GDM1 (cell line): ENCODE results near the gene DPP4.

Experiments
- DNase-seq: peaks from one replicate; lab custom pipeline; 2025; lab: John Stamatoyannopoulos, UW

Gene DPP4

DNA sequence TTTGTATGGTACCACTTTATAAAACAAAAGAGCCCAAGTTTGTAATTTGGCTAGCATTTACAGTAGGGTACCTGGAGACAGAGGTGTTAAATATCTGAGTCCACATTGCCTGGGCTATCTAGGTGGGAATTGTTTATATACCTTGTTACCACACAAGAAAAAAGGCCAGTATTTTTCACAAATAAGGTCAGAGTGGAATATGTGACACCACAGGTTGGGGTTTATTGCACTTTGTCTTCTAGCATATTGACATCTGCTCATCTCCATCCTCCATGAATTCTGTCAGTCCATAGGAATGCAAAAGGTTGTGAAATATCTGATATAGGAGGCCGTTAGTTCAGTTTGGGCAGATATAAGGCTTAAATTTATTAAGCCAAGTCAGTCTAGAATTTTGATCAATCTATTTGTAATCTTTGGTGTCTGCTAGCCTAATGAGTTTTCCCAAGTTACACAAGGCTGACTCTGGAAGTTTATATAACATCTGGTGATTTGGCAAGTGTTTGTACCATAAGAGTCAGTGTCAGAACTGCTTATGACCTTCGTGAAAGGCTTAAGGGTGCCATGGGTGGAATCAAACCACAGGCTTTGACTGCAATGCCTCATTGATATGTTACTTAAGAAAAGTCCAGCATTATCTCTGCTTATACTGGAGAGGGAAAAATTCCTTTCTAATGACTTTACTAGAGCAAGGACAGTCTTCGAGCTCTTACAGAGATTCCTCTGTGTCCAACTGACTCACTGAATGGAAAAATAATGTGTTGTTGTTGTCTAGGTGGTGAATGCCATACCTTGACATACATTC, 11.3 kb upstream of the DPP4 start:
- no peak for DNase-seq

DNA sequence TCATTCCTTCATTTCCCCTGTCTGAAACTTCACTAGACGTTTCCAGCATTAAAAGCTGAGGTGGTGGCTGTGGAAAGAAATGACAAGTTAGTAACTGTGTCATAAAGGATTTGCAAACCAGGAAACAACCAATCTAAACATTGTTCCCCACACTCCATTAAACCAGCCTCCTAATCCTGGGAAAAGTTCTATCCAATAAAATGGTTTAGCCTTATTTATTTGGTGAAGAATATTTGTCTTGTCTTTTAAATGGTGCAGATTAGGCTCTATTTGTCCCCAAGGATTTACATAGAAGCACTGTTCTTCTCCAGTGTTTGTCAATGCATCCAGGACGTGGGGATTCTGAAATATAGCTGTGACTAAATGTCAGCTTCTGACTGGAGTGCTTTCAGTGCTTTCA, 10.5 kb upstream of the DPP4 start:
- no peak for DNase-seq

DNA sequence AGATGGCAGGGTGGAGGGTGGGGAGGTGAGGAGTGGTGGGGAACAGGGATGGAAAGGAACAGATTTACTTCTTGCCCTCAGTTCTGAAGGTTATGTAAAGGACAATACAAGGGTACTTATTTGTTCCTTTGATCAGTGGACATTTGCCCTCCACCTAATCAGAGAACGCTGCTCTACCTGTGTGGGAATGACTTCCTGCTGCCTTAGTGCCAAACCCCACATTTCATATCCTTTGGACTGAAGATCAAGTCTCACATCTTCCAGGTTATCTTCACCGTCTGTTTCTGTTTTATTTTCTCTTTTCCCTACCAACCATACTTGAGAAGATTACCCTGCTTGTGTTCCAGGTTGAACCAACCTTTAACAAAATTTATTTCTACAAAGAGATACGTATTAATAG, 8.7 kb upstream of the DPP4 start:
- DNase-seq: no peak

DNA sequence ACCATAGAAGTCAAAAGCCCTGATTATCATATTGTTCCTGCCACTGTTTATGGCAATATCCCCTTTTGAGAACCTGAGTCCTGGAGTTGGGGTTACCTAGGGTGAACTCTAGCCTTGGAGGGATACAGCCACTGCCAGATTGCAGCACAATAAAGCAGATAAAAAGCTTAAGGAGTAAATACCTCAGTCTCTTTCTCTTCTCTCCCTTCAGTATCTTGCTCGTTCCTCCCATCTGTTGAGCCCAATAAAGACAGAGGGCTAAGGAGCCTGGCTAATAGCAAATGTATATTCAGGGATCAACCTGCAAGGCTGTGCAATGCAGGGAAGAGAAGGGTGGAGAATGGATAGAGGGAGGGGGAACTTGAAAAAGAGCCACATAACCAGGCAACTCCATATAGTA, 8.0 kb upstream of the DPP4 start:
- no peak for DNase-seq

DNA sequence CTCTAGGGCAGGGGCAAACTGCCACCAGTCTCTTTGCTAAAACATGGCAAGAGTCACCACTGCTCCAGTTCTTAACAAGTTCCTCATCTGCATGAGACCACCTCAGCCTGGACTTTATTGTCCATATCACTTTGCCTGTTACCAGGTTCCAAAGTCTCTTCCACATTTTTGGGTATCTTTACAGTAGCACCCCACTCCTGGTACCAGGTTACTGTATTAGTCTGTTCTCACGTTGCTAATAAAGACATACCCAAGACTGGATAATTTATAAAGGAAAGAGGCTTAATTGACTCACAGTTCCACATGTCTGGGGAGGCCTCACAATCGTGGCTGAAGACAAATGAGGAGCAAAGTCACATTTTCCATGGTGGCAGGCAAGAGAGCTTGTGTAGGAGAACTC, 5.5 kb upstream of the DPP4 start:
- no peak for DNase-seq

DNA sequence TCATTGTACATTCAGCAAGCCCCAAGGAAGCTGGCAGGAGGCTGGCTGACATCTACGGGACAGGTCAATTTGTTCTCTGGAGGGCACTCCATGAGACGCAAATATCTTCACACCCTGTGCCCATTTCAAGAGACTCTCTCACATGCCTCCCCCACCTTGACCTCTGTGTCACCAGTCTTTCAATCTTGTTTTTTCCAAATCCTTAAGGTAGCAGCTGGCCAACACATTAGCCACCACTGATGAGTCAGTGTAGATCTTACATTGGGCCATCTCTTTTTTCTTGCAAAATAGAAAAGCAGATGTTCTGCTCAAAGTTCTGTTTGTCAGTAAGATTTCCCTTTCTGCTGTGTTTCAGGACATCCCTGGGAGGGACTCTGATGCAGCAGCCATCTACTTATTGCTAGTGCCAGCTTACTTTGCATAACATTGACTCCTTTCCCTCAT, 1.7 kb upstream of the DPP4 start:
- no peak for DNase-seq

DNA sequence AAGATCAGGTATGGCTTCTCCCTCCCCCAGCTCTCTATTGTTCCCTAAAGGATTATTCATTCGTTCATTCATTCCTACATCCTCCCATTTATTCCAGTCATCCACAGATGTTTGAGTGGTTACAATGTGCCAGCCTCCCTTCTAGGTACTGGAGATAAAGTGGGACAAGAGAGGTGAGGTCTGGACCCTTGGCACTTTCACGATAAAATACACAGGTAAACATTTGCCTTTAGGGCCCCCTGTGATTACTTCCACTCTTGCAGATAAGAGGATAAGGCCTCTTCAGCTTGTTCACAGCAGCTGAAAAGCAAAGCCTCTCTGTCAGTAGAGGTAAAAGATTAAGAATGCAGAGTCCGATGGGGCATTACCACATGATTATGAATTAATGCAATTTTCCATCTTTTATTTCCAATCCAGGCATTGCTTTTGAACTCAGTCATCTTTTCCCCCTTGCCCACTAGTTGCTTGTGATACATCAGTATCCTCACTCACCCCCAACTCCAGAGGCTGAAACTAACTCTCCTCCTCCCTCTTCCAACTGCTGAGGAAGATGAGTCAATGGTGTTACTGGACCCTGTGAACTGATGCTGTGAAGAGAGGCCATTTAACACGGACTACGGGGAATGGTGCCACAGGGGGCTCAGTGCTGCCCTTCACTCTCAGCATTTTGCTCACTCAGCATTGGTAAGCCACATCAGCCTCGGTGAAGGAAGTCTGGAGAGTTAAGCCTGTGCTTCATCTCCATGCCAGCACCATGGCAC, 1.1 kb upstream of the DPP4 start:
- DNase-seq: no peak

DNA sequence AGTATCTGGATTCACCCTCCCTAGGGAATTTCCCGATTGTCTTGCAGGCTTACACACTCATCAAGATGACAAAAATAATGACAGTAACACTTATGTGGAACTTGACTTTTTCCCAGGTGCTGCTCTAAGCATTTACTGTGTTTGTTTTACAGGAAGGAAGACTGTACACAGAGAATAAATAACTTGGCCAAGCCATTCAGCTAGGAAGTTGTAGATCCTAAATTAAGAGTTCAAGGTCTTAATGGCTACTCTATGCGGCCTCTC, 549 bp upstream of the DPP4 start:
- DNase-seq: no peak

DNA sequence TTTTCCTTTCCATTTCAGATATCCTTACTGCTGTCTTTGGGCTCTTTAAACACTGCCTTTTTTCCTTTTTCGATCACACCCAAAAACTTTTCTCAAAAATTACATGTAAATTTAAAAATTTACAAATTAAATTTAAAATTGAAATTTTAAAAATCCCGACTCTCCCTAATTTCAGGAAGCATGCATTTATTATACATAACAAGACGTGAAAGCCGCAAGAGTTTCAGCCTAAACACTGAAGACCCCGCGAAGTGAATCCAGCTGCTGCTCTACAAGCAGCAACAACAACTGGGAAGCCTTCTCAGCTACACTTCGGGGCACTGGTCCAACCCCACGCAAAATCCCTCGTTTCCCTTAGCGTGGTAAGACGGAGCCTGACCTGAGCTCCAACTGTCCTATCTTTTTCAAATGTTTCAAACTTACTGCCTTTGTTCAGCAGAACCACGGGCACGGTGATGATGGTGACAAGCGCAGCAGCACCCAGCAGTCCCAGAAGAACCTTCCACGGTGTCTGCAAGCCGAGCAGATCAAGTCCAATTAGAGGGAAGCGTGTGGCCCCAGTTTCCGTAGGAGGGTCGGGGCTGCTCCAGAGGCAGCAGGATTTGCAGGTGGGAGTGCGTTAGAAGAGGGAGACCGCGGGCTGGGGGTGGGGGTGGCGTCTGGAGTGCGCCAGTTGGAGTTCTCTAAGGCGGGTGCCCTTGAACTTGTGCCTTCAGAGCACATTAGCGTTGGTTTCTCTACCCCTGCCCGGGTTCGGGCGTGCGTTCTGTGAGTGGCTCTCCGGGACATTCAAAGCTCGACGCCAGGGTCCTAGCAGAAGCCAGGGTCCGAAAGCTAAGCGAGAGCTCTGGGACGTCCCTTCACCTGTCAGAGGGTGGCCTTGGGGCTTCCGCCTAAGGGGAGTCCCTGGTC, 783 bp downstream of the DPP4 start:
- DNase-seq: no peak

DNA sequence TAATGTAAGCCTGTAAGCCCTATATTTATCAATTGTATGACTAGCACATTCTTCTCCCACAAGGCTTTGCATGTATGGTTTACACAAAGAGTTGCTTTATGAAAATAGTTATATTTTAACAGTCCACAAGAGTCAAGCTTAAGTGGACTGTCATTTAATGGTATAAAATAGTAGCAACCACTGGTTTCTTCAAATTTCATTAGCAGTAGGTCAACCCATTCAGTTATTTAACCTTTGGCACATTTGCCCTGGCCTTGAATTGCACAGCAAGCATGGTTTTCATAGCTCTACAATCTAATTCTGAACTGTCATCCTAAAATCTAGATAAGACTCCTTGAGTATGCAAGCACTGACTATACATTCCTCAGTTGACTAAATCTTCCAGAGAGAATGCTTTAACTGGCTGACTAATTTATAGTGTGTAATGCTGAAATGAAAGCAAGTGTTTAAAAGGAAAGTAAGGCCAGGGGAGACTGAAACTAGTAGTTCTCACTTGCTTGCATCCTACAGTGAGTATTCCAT, 1.8 kb downstream of the DPP4 start:
- DNase-seq: no peak

DNA sequence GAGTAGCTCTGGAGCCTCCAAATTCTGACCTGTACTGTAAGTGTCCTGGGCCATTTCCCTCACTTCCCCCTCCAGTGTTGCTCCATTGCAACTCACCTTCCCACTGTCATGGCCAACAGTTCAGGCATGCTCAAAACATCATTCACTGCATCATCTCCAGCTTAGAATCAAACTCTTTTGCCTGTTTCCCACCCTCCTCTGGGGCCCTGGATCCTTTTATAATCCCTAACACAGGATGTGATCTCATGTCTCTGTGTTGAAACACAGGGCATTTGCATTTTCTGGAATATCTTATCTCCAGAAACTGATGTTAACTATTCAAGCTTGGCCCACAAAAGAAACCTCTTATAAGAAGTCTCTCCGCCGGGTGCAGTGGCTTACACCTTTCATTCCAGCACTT, 3.0 kb downstream of the DPP4 start:
- no peak for DNase-seq

DNA sequence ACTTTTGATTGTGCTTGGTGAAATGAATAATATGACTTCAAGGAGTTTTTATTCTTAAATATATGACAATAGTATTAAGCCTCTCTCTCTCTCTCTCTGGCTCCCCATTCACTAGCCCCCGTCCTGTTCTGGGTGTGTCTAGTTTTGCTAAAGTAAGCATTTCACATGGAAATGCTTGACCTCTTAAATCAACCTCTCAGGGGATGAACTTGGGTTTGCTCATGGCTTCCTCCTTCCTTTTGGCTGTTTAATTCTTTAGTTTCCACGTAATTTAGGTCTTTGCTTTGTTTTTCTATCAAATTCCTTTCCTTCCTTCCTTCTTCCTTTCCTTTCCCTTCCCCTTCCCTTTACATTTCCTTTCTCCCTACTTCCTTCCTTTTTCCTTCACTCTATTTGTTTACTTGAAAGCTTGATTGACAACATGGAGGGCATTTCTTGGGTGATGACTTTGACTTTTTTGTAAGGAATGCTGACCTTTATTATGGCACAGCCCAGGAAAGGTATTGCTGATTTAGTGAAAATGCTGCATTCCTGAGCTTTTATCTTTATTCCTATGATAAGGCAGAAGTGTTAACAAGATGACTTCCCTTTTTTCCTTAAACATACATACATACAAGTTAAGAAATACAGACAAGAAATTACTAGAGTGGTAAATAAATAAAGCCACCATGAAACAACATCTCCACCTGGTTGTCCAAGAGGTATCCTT, 3.6 kb downstream of the DPP4 start:
- no peak for DNase-seq

DNA sequence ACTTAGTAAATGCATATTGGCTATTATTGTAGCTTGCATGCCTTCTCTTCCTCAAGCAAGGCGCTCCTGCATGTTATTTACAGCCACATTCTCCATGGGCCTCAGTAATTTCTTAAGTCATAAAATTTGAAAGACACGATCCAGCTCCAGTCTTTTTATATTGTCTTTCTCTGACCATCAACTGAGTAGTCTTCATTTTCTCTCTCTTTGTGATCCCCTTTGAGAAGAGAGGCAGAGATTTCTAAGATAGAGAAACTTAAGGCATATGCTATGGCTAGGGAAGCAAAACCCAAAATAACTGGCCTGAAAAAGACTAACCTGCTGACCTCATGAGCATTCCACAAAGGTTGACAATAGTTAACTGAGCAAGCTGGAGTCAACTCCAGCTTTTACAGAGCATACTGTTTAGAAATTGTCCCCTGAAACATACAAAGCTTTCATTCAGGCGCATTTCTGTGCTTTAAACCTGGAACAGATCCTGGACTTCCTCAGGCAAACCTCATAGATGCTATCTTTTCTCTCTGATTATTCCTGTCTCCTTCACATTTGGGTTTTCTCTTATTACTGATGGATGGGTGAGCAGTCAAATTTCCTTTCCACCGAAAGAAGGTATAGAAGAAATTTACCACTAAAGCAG, 4.6 kb downstream of the DPP4 start:
- no peak for DNase-seq

DNA sequence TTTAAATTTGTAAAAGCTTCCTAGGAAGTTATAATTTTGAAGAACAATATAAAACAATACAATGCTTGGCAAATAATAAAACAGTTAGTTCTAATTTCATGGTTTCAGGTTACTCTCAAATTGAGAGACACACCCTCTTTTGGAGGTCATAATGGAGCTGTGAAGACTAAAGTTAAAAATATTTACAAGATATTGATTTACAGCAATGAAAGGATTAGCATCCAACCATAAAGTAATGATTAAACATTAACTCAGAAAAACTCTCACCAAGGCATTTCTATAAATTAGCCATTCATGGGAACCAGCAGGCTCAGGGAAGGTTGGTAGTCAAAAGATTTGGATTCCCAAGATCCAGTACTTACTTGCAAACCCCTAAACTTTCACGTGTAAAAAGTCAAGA, 6.4 kb downstream of the DPP4 start:
- no peak for DNase-seq

DNA sequence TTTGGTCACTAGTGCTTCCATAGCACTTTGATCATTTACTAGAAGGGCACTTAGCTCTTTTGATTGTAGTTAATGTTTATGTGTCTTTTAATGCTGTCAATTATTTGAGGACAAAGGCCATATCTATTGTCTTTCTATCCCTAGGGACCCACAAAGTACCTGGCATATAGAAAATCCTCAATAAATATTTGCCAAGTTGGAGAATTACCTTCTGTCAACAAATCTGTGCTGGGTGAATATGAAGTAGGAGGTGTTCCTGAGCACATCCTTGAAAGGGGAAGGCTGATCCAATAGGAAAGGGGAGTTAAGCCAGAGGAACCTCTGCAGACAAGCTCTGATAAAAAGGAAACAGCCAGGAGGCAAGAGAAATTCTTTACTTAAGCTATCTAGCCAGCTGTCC, 8.2 kb downstream of the DPP4 start:
- DNase-seq: no peak

DNA sequence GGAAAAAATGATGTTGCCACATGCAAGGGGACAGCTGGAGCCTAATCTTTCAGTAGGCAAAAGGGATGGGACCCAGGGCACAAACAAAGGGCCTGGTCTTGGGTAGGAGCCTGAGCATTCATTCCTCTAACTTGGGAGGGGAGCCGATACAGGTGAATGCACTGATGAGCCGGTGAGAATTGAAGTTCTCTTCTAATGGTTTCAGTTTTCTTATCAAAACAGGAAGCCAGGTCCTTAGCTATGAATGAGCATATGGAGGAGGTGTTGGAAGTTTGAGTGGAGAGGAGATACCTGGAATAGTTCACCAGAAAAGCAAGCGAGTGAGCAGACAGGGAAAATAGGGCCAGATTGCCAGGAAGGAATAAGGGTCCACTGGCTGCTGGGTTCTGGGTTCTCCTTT, 10.1 kb downstream of the DPP4 start:
- no peak for DNase-seq

DNA sequence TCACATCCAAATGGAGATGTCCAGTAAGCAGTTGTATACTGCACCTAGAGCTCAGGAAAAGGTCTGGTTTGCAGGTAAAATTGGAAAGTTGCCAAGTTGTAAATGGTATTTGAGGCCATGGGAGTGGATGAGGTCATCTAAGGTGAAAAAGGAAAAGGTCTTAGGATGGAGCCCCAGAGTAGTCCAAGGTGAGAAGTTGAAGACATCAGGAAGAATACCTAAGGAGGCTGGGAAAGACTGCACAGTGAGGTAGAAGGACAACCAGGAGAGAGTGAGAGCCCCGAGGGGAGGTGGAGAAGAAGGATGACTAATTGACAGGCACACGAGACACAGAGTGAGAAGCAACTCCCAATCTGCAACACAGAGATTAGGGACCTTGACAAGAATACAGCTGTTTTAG, 10.7 kb downstream of the DPP4 start:
- DNase-seq: no peak

DNA sequence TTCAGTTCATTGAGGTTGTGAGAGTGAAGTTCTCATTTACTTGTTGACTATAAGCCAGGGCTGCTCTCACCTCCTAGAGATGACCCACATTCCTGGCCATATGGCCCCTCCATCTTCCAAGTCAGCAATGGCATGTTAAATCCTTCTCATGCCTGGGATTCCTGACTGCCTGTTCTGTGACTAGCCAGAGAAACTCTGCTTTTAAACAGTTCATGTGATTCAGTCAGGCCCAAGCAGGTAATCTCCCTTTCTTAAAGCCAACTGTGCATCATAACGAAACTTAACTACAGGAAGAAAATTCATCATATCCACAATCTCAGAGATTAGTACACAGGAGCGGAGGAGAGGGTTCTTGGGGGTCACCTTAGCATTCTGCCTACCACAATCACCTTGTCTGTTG, 11.5 kb downstream of the DPP4 start:
- no peak for DNase-seq

DNA sequence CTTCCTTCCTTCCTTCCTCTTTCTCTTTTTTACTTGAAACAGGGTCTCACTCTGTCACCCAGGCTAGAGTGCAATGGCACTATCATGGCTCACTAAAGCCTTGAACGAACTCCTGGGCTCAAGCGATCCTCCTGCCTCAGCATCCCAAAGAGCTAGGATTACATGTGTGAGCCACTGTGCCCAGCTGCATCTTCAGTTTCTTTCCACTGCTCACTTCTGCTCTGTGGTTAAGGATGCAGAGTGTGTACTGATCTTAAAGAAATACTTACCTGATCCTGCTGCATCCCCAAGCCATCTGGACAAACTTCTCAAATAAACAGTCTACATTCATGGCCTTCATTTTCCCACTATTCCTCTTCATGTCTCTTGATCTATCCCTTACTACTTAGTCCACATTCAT, 13.0 kb downstream of the DPP4 start:
- DNase-seq: no peak

DNA sequence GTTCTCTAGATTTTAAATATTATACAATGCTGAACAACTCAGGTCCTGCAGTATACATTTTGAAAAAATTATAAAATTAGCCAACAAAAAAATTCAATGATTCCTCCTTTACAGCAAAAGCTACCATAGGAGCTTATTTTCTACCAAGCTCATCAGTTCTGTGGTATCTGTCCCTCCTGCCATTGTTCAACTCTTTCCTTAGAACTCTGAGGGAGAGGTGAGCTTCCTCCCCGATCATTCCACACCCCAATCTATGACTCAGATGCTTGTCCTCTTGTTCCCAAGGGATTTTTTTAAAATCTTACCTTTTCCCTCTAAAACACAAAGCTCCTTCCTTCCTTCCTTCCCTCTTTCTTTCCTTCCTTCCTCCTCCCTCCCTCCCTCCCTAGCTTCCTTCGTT, 13.5 kb downstream of the DPP4 start:
- no peak for DNase-seq

DNA sequence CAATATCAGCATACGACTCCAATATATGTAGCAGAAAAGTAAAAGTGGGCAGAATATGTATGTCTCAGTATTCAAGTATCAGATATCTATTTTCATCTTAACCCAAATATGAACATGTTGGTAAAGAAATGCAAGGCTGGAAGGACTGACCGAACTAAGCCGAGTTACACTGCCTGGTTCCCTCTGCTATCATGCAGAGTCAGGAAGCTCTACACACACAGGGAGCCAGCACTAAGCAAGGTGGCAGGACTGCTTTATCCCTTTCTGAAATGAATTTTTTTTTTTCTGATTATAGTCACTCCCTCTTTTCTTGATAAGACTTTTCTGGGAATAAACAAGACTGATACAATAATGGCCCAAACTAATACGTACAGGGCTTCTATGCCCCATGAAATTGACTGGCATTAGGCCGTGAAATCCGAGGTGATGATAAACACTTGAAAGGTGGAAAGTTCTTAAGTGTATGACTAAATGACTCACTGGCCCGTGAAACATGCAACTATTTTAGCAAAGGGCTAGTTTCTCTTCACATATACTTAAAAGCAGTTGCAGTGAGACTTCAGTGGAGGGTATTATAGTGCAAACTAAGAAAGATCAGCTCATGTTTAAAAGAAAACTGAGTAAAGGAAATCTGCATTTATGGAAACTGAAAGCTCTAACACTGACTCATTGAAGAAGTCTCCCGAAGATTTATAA, 14.9 kb downstream of the DPP4 start:
- DNase-seq: no peak
